DMS79 treated with DMSO at 0.1 percent for 48 hours (cell line): ENCODE data around the gene ZNF491.
A peak's percentile ranks its signal among the peaks of the same experiment; 100 is the strongest.
"Not testable (repeated sequence)": the region's sequence is repeated elsewhere in the genome, so short reads cannot be mapped to it uniquely, and the experiment has no call there.

ENCODE experiments used
- DNase-seq: peaks from one replicate; lab custom pipeline; 2025; lab: John Stamatoyannopoulos, UW

The ZNF491 gene

DNA sequence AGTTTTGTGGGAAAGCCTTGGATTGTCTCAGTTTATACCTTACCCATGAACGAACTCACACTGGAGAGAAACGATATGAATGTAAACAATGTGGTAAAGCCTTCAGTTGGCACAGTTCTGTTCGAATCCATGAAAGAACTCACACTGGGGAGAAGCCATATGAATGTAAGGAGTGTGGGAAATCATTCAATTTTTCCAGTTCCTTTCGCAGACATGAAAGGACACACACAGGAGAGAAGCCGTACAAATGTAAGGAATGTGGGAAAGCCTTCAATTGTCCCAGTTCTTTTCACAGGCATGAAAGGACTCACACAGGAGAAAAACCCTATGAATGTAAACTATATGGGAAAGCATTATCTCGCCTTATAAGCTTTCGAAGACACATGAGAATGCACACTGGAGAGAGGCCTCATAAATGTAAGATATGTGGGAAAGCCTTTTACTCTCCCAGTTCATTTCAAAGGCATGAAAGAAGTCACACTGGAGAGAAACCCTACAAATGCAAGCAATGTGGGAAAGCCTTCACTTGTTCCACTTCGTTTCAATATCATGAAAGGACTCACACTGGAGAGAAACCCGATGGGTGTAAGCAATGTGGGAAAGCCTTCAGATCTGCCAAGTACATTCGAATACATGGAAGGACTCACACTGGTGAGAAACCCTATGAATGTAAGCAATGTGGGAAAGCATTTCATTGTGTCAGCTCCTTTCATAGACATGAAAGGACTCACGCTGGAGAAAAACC lies 8.2 kb downstream of the ZNF491 start:
- no peak for DNase-seq

DNA sequence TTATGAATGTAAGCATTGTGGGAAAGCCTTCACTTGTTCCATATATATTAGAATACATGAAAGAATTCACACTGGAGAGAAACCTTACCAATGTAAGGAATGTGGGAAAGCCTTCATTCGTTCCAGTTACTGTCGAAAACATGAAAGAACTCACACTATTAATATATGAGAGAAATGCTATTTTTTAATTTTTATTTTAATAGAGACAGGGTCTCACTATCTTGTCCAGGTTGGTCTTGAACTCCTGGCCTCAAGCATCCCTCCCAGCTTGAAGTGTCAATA lies 8.7 kb downstream of the ZNF491 start:
- no peak for DNase-seq

DNA sequence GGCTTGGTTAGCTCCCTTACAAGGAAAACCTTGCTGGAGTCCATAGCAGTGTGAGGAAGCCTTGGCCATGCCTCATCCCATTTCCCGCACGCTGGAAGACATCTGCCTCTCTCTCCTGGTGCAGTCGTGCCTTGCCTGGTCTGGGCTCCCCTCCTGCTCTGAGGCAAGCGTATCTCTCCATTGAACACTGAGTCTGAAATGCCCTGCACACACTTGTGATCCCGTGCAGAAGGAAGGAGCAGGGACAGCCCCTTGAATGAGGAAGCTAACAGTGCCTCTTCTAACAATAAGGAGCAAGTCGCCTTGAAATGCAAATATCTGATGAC lies 15.3 kb downstream of the ZNF491 start:
- DNase-seq = no peak

DNA sequence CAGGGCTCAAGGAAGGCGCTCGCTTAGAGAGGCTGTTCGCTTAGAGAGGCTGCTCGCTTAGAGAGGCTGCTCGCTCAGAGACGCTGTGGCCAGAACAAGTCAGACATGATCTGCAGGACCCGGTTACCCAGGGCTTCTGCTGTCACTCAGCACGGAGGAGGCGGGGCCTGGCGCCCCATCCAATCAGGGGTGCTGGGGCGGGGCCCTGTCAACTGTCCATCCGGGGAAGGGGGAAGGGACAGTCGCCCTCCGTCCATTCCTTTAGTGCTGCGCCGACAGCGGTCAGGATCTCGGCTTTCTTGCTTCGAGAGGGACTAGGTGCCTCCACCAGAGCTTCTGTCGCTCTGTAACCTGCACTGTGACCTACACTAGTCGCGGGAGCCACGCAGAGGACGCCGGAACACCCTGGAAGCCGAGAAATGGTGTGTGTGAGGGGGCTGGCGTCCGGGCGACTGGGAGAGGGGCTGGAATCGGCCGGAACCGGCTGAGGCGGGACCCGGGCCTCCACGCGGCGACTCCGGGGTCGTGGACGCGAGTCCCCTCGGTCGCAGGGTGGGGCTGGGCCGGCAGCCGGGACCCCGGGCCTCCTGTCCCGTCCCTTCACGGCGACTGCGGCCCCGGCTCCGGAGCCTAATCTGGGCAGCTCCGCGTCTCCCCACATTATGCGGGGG lies 15.8 kb downstream of the ZNF491 start, which contains the start of gene ZNF440:
ZNF440 (plus strand) TSS at position 245 of the 671 bp plus-strand sequence; CDS start at position 420, 175 bp downstream.
- peak; percentile 96 for DNase-seq

DNA sequence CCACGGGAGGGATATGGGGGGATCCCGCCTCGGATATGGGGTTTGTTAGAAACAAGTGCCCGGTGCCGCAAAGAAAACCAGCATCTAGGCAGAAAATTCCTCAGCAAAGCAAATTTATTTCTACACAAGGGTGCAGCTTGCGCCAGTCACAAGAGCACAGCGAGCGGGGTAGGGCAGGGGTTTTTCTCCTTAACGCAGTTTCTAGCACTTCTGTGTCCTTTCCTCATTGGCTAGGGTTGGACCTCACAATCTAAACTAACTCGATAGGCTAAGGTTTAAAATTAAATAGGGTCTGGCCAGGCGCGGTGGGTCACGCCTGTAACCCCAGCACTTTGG lies 16.3 kb downstream of the ZNF491 start:
- peak; percentile 29 for DNase-seq

DNA sequence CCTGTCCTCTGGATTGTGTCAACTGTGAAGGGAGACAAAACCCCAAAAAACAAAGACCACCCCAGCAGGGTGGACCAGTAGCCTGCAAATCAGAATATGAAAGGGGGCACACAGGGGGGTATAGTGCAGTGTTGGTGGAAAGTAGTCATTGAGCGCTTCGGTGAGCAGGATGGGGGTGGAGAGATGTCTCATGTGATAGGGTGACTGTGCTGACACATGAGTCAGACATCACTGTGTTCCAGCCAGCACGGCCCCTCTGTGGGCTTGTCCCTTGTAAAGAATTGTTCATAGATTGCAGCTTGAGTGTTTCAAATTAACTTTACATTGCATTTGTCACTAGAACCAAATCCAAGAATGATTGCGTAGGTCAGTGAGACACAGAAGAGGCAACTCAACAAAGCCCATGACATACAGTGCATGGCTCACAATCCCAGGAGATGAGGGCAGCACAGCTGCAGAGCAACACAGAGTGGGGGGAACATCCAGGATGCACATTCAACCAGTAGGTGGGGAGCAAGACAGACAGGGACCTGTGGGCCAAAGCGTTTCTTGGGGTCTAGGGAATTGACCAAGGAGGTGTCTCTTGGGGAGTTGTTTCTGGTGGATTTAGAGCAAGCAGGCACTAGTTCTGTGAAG lies 23.3 kb downstream of the ZNF491 start:
- no peak for DNase-seq

DNA sequence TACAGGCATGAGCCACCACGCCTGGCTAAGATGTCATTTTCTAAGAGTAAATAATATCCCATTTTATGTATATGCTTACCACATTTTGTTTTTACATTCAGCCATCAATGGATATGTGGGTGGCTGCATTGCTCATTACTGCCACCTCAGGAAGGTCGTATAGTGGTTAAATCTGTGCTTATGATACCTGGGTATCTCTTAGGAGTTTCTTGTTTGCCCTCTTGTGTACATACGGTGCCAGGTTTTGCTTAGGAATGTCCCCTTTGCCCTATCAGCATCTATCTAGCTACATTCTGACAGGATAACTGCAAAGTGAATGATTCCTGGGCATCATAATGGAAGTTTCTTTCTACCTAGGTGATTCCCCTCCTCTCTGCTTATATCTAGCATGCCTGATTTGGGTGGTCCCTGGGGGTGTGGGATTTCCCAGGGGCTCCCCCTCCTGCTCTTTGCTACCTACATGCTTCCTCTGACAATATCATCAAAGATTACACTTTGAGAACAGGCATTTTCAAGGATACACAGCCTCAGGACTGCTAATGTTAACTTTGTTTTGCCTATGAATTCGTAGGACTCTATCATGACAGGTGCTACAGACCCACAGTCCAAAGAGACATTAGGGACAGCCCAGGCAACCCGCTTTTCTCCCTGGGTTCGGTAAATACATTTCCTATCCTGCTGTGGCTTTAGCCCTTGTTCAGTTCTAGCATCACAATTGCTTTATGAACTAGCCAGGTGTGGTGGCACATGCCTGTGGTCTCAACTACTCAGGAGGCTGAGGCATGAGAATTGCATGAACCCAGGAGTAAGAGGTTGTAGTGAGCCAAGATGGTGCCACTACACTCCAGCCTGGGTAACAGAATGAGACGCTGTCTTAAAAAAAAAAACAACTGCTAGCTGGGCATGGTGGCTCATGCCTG lies 30.9 kb downstream of the ZNF491 start:
- DNase-seq = not testable (repeated sequence)

DNA sequence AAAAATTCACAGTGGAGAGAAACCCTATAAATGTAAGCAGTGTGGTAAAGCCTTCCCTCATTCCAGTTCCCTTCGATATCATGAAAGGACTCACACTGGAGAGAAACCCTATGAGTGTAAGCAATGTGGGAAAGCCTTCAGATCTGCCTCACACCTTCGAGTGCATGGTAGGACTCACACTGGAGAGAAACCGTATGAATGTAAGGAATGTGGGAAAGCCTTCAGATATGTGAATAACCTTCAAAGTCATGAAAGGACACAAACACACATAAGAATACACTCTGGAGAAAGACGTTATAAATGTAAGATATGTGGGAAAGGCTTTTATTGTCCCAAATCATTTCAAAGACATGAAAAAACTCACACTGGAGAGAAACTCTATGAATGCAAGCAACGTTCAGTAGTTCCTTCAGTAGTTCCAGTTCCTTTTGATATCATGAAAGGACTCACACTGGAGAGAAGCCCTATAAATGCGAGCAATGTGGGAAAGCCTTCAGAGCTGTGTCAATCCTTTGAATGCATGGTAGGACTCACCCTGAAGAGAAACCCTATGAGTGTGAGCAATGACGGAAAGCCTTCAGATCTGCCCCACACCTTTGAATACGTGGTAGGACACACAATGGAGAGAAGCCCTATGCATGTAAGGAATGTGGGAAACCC lies 34.1 kb downstream of the ZNF491 start:
- DNase-seq = no peak

DNA sequence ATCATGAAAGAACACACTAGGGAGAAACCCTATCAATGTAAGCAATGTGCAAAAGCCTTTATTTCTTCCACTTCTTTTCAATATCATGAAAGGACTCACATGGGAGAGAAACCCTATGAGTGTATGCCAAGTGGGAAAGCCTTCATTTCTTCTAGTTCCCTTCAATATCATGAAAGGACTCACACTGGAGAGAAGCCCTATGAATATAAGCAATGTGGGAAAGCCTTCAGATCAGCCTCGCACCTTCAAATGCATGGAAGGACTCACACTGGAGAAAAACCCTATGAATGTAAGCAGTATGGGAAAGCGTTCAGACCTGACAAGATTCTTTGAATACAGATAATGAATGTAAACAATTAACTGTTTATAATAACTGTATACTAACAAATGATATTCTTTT lies 35.2 kb downstream of the ZNF491 start:
- no peak for DNase-seq

DNA sequence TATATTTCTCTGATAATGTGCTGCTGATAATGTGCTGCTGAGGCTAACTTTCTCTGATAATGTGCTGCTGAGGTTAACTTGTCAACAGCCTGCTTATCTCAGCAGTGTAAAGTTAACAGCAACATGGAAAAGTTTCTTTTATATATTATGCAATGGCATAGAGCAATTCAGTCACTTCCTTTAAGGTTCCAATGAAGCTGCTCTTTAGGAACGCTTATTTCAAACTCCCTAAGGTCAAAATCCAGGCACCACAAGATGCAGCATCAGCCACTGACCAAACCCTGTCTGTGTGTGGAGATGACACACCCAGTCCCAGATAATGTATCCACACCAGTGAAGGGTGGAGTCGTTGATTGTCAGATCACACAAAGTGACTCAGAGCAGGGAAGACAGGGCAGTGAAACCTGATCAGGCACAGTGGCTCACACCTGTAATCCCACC lies 37.3 kb downstream of the ZNF491 start:
- not testable (repeated sequence) for DNase-seq

DNA sequence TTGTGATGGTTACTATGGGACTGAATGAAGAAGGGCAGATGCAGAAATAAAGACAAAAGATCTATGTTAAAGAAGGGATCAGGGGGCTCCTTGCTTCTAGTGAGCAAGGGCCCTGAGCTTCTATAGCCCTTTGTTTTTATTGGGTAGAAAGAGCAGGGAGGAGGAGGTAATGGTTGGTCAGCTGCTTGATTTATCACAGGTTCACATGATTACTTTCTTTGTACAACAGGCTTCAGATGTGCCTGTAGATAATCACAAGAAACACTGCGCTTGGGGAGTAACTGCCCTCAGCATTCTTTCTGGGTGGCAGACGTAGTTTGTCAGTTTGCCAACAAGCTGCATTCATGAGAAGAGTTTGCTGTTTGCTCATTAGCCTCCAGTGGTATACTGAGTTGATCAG lies 45.4 kb downstream of the ZNF491 start:
- DNase-seq = no peak

DNA sequence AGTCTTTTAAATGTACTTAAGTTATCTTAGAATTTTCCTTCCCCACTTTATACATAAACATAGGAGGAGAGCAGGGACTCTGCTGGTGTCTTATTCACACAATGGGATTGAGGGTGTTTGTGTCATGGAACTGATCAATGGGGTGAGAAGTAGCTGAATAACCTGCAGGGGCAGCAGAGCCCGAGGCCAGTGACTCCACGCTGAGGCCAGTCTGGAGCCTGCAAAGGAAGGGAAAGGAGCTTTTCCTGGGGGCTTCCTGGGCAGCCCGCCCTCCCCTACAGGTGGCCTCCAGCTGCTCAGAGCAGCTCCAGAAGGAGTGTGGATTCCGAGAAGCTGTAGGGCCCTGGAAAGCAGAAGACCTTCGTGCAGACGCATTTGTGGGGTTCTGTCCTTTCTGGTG lies 49.3 kb downstream of the ZNF491 start:
- DNase-seq = not testable (repeated sequence)

DNA sequence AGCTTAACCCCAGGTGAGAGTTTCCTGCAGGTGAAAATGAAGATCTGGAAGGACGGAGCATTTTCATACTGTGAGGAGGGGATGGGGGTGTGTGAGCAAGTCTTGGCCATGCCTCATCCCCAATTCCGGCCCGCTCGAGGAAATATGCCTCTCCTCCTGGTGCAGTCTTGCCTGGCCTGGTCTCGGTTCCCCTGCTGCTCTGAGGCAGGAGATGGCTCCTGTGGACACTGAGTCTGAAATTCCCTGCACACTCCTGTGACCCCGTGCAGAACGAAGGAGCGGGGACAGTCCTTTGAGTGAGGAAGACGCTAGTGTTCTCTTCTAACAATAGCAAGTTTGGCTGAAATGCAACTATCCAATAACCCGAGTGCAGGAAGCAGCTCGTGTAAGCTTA lies 49.9 kb downstream of the ZNF491 start:
- no peak for DNase-seq

DNA sequence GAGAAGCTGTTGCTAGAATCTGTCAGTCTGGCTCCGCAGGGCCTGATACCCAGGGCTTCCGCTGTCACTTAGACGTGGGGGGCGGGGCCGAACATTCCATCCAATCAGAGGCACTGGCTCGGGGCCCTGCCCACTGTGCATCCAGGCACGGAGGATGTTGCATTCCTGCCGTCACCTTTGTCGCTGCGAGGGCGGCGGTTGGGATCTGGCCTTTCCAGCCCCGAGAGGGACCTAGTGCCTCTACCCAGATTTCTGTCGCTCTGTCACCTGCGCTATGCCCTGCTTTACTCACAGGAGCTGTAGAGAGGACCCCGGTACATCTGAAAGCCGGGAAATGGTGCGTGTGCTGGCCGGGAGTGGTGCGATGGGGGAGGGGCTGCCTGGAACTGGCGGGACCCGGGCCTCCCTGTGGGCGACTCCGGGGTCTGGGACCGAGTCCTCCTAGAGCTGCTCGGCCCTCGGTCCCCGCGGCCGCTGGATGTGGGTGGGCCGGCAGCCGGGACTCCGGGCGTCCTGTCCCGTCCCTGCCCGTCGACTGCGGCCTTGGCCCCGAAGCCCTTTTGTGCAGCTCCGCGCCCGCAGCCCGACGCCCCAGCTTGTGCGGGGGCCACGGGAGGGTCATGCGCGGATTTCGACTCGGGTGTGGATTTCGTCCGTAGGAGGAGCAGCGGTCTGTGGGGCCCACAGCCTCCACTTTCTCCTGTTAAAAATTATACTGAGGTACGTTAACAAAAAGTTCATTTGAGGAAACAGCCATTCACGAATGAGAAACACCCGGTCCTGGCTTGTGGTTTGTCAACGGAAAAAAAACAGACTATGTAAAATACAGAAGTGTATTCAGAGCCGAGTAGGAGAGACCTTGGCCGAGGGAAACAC lies 50.5 kb downstream of the ZNF491 start, which contains the start of gene ZNF439:
ZNF439 (plus strand) TSS at position 133 of the 876 bp plus-strand sequence; CDS start at position 275, 142 bp downstream.
- DNase-seq = peak; percentile 85

DNA sequence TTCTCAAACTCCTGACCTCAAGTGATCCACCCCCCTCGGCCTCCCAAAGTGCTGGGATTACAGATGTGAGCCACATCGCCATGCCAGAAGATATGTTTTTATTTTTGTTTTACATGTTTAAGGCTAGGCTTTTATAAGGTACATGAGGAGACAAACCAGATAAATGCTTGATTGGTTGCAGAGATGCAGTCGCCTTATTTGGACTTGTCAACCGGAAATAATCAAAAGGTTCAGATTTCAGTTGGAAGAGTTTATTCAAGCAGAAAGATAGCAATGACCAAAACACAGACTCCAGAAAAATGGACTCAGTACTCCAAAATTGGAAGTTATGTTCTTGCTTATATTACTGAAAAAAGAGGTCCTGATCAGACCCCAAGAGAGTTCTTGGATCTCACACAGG lies 52.0 kb downstream of the ZNF491 start:
- not testable (repeated sequence) for DNase-seq

DNA sequence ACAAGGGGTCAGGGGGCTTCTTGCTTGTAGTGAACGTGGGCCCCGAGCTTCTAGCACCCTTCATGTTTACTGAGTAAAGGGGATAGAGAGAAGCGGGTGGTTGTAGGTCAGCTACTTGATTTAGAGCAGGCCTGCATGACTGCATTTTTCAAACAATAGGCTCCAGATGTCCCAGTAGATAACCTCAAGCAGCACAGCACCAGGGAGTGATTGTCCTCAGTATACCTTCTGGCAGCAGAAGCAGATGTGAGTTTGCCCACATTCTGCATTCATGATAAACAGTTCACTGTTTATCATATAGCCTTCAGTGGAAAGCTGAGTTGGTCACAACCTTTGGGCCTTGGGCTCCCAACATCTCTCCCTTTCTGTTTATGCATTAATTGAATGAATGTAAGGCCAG lies 55.0 kb downstream of the ZNF491 start:
- DNase-seq = no peak

DNA sequence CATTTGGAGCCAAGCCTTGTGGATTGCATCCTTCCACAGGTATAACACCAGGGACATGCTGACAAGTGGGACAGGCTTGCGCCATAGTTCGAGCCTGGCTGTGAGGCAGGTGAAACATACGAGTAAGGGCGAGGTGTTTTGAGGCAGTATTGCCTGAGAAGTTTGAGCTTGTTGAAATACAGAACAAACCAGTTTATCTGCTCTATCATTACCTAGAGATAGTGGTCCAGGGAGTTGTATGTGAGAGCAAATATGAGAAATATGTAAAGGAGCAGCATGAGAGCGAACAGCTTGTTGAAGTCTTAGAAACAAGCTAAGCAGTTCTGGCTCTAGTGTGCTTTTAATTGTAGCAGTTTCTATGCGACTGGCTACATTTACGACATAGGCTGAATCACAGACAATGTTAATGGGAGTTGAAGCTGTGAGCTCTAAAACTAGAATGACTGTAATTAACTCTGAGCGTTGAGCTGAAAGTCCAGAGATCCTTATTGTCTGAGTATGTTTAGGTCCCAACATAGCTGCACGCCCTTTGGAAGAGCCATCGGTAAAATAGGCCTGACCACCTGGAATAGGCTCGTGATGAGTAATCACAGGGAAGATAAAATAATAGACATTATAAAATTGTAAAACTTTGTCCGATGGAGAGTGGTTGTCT lies 58.4 kb downstream of the ZNF491 start:
- no peak for DNase-seq
